Panc1 (cell line): ENCODE data around the gene TLK1.

Source experiments
- CTCF ChIP-seq: fragments of 450-650 bp; IDR thresholded peaks from 2 replicates; pipeline ENCODE4 v1.5.1; 2017; ENCODE audit warnings: mild to moderate bottlenecking
- SIN3A ChIP-seq: IDR thresholded peaks from 2 replicates; pipeline ENCODE4 v1.6.1; 2012; ENCODE audit warnings: low read depth, mild to moderate bottlenecking, low read length, moderate library complexity, borderline replicate concordance; ENCODE audit not compliant: insufficient read depth

GRCh38 chr2:171086352-171087290 lies 74.1 kb downstream of the TLK1 start:
- TF ChIP-seq SIN3A (no peak), CTCF (peak; percentile 83)
